HepG2 (cell line): Measurements from ENCODE around the gene ANG. TPM values are rescaled to one million over a fixed set of nuclear protein-coding genes. Genes with fewer than 3 reads are reported as not detected.

Experiments
- ELF3 ChIP-seq: IDR thresholded peaks from 2 replicates; pipeline ENCODE4 v1.6.1; 2016; ENCODE audit warnings: missing genetic modification reagents, missing compliant biosample characterization
- HOXA5 ChIP-seq: sonication (generic); formaldehyde crosslinking; IDR thresholded peaks from 2 replicates; pipeline ENCODE4 v1.4.0; 2020; ENCODE audit warnings: missing genetic modification reagents
- HOXD1 ChIP-seq: sonication (generic); formaldehyde crosslinking; IDR thresholded peaks from 2 replicates; pipeline ENCODE4 v1.5.0; 2020; ENCODE audit warnings: missing genetic modification reagents
- MXD4 ChIP-seq: IDR thresholded peaks from 2 replicates; pipeline ENCODE4 v1.6.1; 2016; ENCODE audit warnings: mild to moderate bottlenecking, missing biosample characterization, missing genetic modification reagents
- SOX13 ChIP-seq, 3 experiments: fragments of 450-650 bp in 1 of 3; sonication (generic) in 1 of 3; formaldehyde crosslinking in 1 of 3; IDR thresholded peaks in 2 of 3; conservative IDR thresholded peaks in 1 of 3; 2 replicates each; pipeline versions ENCODE4 v1.5.0 to v1.6.1; 2016 to 2020; ENCODE audit warnings: antibody characterized with exemption in 1 of 3, mild to moderate bottlenecking in 1 of 3, missing compliant biosample characterization in 1 of 3, missing genetic modification reagents in 1 of 3, moderate library complexity in 1 of 3
- ZBTB7A ChIP-seq: sonication (generic); formaldehyde crosslinking; IDR thresholded peaks from 2 replicates; pipeline ENCODE4 v1.8.0; 2022; ENCODE audit warnings: mild to moderate bottlenecking, missing genetic modification reagents
- ZNF282 ChIP-seq: fragments of 450-650 bp; IDR thresholded peaks from 2 replicates; pipeline ENCODE4 v1.6.1; 2018; ENCODE audit not compliant: partially characterized antibody
- ZNF605 ChIP-seq: sonication (generic); formaldehyde crosslinking; IDR thresholded peaks from 2 replicates; pipeline ENCODE4 v1.8.0; 2022; ENCODE audit warnings: mild to moderate bottlenecking, missing genetic modification reagents
- ZNF678 ChIP-seq: sonication (generic); formaldehyde crosslinking; IDR thresholded peaks from 2 replicates; pipeline ENCODE4 v1.4.0; 2020; ENCODE audit warnings: mild to moderate bottlenecking, missing genetic modification reagents
- ZSCAN21 ChIP-seq: sonication (generic); formaldehyde crosslinking; IDR thresholded peaks from 2 replicates; pipeline ENCODE4 v1.8.0; 2022; ENCODE audit warnings: mild to moderate bottlenecking, missing genetic modification reagents, moderate library complexity, borderline replicate concordance
- polyA plus RNA-seq, 8 experiments: library from polyadenylated mRNA; depleted of rRNA in 3 of 8; stranded (reverse) in 7 of 8; unstranded in 1 of 8; fragments of >200 nt; fragmentation: Illumina TruSeq in 4 of 8; extraction: Trizol in 4 of 8; gene quantifications; 2 replicates each; pipeline versions ENCODE4 v1.2.1 to v1.2.3, GENCODE V29; 2011 to 2016; ENCODE audit warnings: low read depth in 4 of 8, missing spikeins in 1 of 8, mixed read lengths in 1 of 8; ENCODE audit not compliant: insufficient read depth in 1 of 8
- total RNA-seq, 5 experiments: library from RNA; depleted of rRNA; stranded (reverse); fragments of >200 nt; fragmentation: Illumina TruSeq; extraction: Trizol; gene quantifications; 2 replicates each; pipeline ENCODE4 v1.2.3, GENCODE V29; 2016; ENCODE audit warnings: low read depth in 1 of 5
- TF ChIP-seq, protein P1 (sequence below): sonication (generic); formaldehyde crosslinking; IDR thresholded peaks from 2 replicates; pipeline ENCODE4 v1.4.0; 2020; ENCODE audit warnings: low read depth, missing genetic modification reagents
- TF ChIP-seq, protein P2 (sequence below), 2 experiments: sonication (generic) in 1 of 2; formaldehyde crosslinking in 1 of 2; IDR thresholded peaks; 2 replicates each; pipeline versions ENCODE4 v1.5.1 to v1.6.1; 2011 to 2020; ENCODE audit warnings: borderline replicate concordance in 1 of 2, low read depth in 1 of 2, low read length in 1 of 2, mild to moderate bottlenecking in 1 of 2, missing genetic modification reagents in 1 of 2, moderate library complexity in 1 of 2
- TF ChIP-seq, protein P3 (sequence below): sonication (generic); formaldehyde crosslinking; IDR thresholded peaks from 2 replicates; pipeline ENCODE4 v1.4.0; 2020; ENCODE audit warnings: missing genetic modification reagents
- TF ChIP-seq, protein P4 (sequence below): sonication (generic); formaldehyde crosslinking; IDR thresholded peaks from 2 replicates; pipeline ENCODE4 v1.4.0; 2020; ENCODE audit warnings: missing genetic modification reagents
- TF ChIP-seq, protein P5 (sequence below): IDR thresholded peaks from 2 replicates; pipeline ENCODE4 v1.6.1; 2016; ENCODE audit warnings: missing biosample characterization, missing genetic modification reagents, low read depth

Gene ANG
- total and polyA plus RNA-seq, 2 of the 13 experiments (the other 11 are each of a cell fraction or from before 2014, with no cell fraction given) = 83.6 to 401 TPM

DNA sequence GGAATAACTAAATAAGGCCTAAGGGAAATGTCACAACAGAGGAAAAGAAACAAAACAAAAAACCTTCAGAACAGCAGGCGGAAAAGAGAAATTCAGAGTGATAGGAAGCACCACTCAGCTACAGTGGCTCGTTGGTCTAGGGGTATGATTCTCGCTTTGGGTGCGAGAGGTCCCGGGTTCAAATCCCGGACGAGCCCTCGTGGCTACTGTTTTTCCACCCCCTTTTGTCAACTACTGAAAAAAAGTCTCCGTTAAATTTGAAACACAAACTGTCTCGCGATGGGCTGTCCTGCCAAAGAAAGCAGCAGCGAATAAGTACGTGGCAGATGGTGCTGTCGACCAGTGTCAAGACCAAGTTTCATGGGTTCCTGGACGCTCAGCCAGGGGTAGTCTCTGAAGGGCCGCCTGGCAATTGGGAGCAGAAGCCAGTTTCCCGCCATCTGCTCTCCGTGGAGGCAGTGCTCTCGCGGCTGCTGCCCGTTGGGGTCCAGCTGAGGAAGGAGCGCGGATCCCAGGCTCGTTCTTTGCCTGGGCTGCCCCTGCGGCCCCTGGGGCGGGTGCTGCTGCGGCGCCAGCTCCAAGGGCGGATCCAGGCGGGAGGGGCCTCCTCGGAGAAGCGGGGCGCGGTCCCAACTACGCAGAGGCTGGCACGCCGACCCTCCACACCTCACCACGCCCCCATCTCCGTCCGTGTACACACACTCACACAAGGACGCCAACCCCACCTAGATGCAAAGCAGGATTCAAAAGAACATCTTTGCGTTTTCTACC is 4.5 kb upstream of the ANG start, which contains the start of gene RNASE4 (continued):
- TF ChIP-seq, protein P1, sequence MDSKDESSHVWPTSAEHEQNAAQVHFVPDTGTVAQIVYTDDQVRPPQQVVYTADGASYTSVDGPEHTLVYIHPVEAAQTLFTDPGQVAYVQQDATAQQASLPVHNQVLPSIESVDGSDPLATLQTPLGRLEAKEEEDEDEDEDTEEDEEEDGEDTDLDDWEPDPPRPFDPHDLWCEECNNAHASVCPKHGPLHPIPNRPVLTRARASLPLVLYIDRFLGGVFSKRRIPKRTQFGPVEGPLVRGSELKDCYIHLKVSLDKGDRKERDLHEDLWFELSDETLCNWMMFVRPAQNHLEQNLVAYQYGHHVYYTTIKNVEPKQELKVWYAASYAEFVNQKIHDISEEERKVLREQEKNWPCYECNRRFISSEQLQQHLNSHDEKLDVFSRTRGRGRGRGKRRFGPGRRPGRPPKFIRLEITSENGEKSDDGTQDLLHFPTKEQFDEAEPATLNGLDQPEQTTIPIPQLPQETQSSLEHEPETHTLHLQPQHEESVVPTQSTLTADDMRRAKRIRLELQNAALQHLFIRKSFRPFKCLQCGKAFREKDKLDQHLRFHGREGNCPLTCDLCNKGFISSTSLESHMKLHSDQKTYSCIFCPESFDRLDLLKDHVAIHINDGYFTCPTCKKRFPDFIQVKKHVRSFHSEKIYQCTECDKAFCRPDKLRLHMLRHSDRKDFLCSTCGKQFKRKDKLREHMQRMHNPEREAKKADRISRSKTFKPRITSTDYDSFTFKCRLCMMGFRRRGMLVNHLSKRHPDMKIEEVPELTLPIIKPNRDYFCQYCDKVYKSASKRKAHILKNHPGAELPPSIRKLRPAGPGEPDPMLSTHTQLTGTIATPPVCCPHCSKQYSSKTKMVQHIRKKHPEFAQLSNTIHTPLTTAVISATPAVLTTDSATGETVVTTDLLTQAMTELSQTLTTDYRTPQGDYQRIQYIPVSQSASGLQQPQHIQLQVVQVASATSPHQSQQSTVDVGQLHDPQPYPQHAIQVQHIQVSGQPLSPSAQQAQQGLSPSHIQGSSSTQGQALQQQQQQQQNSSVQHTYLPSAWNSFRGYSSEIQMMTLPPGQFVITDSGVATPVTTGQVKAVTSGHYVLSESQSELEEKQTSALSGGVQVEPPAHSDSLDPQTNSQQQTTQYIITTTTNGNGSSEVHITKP (CRISPR knock-in tag) = peak; percentile 23; the same call in 1 of the 2 replicates
- TF ChIP-seq, protein P2, sequence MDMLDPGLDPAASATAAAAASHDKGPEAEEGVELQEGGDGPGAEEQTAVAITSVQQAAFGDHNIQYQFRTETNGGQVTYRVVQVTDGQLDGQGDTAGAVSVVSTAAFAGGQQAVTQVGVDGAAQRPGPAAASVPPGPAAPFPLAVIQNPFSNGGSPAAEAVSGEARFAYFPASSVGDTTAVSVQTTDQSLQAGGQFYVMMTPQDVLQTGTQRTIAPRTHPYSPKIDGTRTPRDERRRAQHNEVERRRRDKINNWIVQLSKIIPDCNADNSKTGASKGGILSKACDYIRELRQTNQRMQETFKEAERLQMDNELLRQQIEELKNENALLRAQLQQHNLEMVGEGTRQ (IDR thresholded peaks at IDR 0.05; ENCODE audit: low read depth, low read length) = no peak
- TF ChIP-seq, protein P2 (CRISPR knock-in tag; IDR thresholded peaks at IDR 0.05; ENCODE audit: borderline replicate concordance) = no peak
- TF ChIP-seq SOX13 (IDR thresholded peaks at IDR 0.05) (no peak), SOX13 (CRISPR knock-in tag; conservative IDR thresholded peaks at IDR 0.05 in 1 of 2, IDR thresholded peaks at IDR 0.05 in 1 of 2) (peak in 1 of 2 experiments; percentile 69; a peak in 1 of 4 replicates), HOXA5 (CRISPR knock-in tag) (peak; percentile 76; the same call in 1 of the 2 replicates), ELF3 (CRISPR knock-in tag) (peak; percentile 57), ZNF282 (no peak), ZNF605 (CRISPR knock-in tag) (0 out of 2 replicates have a peak, but pooled peaks have one; percentile 3), ZBTB7A (peak; percentile 96), ZNF678 (CRISPR knock-in tag) (no peak; the same call in 1 of the 2 replicates), HOXD1 (CRISPR knock-in tag) (peak; percentile 60; the same call in 1 of the 2 replicates), MXD4 (CRISPR knock-in tag) (peak; percentile 75; the same call in 1 of the 2 replicates), ZSCAN21 (peak; percentile 30; the same call in 1 of the 2 replicates)
- TF ChIP-seq, protein P3, sequence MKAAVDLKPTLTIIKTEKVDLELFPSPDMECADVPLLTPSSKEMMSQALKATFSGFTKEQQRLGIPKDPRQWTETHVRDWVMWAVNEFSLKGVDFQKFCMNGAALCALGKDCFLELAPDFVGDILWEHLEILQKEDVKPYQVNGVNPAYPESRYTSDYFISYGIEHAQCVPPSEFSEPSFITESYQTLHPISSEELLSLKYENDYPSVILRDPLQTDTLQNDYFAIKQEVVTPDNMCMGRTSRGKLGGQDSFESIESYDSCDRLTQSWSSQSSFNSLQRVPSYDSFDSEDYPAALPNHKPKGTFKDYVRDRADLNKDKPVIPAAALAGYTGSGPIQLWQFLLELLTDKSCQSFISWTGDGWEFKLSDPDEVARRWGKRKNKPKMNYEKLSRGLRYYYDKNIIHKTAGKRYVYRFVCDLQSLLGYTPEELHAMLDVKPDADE = peak; percentile 93
- TF ChIP-seq, protein P4, sequence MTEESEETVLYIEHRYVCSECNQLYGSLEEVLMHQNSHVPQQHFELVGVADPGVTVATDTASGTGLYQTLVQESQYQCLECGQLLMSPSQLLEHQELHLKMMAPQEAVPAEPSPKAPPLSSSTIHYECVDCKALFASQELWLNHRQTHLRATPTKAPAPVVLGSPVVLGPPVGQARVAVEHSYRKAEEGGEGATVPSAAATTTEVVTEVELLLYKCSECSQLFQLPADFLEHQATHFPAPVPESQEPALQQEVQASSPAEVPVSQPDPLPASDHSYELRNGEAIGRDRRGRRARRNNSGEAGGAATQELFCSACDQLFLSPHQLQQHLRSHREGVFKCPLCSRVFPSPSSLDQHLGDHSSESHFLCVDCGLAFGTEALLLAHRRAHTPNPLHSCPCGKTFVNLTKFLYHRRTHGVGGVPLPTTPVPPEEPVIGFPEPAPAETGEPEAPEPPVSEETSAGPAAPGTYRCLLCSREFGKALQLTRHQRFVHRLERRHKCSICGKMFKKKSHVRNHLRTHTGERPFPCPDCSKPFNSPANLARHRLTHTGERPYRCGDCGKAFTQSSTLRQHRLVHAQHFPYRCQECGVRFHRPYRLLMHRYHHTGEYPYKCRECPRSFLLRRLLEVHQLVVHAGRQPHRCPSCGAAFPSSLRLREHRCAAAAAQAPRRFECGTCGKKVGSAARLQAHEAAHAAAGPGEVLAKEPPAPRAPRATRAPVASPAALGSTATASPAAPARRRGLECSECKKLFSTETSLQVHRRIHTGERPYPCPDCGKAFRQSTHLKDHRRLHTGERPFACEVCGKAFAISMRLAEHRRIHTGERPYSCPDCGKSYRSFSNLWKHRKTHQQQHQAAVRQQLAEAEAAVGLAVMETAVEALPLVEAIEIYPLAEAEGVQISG (CRISPR knock-in tag) = peak; percentile 83
- TF ChIP-seq, protein P5, sequence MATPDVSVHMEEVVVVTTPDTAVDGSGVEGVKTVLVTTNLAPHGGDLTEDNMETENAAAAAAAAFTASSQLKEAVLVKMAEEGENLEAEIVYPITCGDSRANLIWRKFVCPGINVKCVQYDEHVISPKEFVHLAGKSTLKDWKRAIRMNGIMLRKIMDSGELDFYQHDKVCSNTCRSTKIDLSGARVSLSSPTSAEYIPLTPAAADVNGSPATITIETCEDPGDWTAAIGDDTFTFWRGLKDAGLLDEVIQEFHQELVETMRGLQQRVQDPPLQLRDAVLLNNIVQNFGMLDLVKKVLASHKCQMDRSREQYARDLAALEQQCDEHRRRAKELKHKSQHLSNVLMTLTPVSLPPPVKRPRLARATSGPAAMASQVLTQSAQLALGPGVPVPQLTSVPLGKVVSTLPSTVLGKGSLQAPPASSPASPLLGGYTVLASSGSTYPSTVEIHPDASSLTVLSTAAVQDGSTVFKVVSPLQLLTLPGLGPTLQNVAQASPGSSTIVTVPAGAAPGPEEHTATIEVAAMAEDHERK (CRISPR knock-in tag) = 0 out of 2 replicates have a peak, but pooled peaks have one; percentile 7
